Occipital lobe (tissue), 3 donors: ENCODE measurements around the gene SPEF2. TPM values are rescaled to one million over a fixed set of nuclear protein-coding genes. Genes with fewer than 3 reads are reported as not detected.
"Not testable (repeated sequence)": the region's sequence is repeated elsewhere in the genome, so short reads cannot be mapped to it uniquely, and the experiment has no call there.

ENCODE experiments used
- DNase-seq: peaks from one replicate; lab custom pipeline; 2025; lab: John Stamatoyannopoulos, UW
- small RNA-seq: library from RNA; depleted of rRNA; stranded (forward); fragments of <200 nt; gene quantifications from one replicate; pipeline ENCODE3, GENCODE V24; 2014
- total RNA-seq: library from RNA; depleted of rRNA; stranded (reverse); fragments of >200 nt; gene quantifications from one replicate; pipeline ENCODE4 v1.2.3, GENCODE V29; 2014

Gene SPEF2
- total RNA-seq, 1 donor from 2014 or later, result 9.0 TPM

- DNase-seq, result no peak
Observed at GRCh38 chr5:35852084-35852734, 234.5 kb downstream of the SPEF2 start.

- DNase-seq, result no peak
Observed at GRCh38 chr5:35852773-35853172, 235.1 kb downstream of the SPEF2 start.

- DNase-seq, result no peak
Observed at GRCh38 chr5:35853631-35854030, 236.0 kb downstream of the SPEF2 start.

GRCh38 chr5:35854248-35854647, 236.6 kb downstream of the SPEF2 start:
- DNase-seq, result no peak

- no peak for DNase-seq
Observed at GRCh38 chr5:35855187-35855586, 237.5 kb downstream of the SPEF2 start.

- not testable (repeated sequence) for DNase-seq
Observed at GRCh38 chr5:35856186-35856764, 238.6 kb downstream of the SPEF2 start.

- no peak for DNase-seq
Observed at GRCh38 chr5:35856765-35857351, 239.2 kb downstream of the SPEF2 start, which contains the start of gene IL7R. TSS of gene IL7R (plus strand) at chr5:35856891. CDS start at chr5:35856978, 87 bp downstream.

- DNase-seq, result no peak
Observed at GRCh38 chr5:35857606-35858205, 240.0 kb downstream of the SPEF2 start.

- no peak for DNase-seq
Observed at GRCh38 chr5:35859101-35859661, 241.5 kb downstream of the SPEF2 start.

- DNase-seq, result no peak
Observed at GRCh38 chr5:35860686-35861085, 243.0 kb downstream of the SPEF2 start.

GRCh38 chr5:35861718-35862117, 244.1 kb downstream of the SPEF2 start:
- no peak for DNase-seq

- no peak for DNase-seq
Observed at GRCh38 chr5:35862126-35862525, 244.5 kb downstream of the SPEF2 start.

GRCh38 chr5:35863159-35863558, 245.5 kb downstream of the SPEF2 start:
- DNase-seq, result no peak

Small RNA genes lying within 50 kb of the gene (small RNA-seq; reads per million reads assigned to genes)
- gene RNU7-130P, result not detected

Other genes starting within 250 kb of the SPEF2 start
- under 0.01 TPM for gene IL7R, start 239.0 kb downstream of the SPEF2 start, total RNA-seq